GM19025 (cell line): ENCODE results near the gene LKAAEAR1.

Experiments used
- ATAC-seq: cut with Tn5 transposase; IDR thresholded peaks from one replicate; pipeline ENCODE4 v1.9.1; 2021; ENCODE audit warnings: mild to moderate bottlenecking, low read depth, moderate library complexity; ENCODE audit not compliant: unreplicated experiment

Gene LKAAEAR1

GRCh38 chr20:64111841-64112641 lies 27.8 kb upstream of the LKAAEAR1 start:
- no peak for ATAC-seq

GRCh38 chr20:64110411-64111068 lies 26.3 kb upstream of the LKAAEAR1 start:
- no peak for ATAC-seq

- no peak for ATAC-seq
These were observed 25.7 kb upstream of the LKAAEAR1 start for GRCh38 chr20:64109831-64110391.

GRCh38 chr20:64108731-64109681 lies 24.8 kb upstream of the LKAAEAR1 start:
- ATAC-seq = no peak

- ATAC-seq = no peak
These were observed 23.7 kb upstream of the LKAAEAR1 start for GRCh38 chr20:64107736-64108457.

- ATAC-seq = no peak
These were observed 23.0 kb upstream of the LKAAEAR1 start, which contains the start of gene NPBWR2 for GRCh38 chr20:64106981-64107735. Gene NPBWR2, minus strand, starts transcription at chr20:64107565. Its CDS starts 734 bp downstream, at chr20:64106831.

GRCh38 chr20:64106435-64106961 lies 22.3 kb upstream of the LKAAEAR1 start:
- no peak for ATAC-seq

GRCh38 chr20:64105846-64106434 lies 21.7 kb upstream of the LKAAEAR1 start:
- no peak for ATAC-seq

GRCh38 chr20:64104667-64105451 lies 20.7 kb upstream of the LKAAEAR1 start:
- ATAC-seq = no peak

GRCh38 chr20:64103871-64104666 lies 19.9 kb upstream of the LKAAEAR1 start:
- no peak for ATAC-seq

GRCh38 chr20:64102647-64103354 lies 18.6 kb upstream of the LKAAEAR1 start:
- ATAC-seq = no peak

- no peak for ATAC-seq
These were observed 17.8 kb upstream of the LKAAEAR1 start for GRCh38 chr20:64101731-64102621.

GRCh38 chr20:64100946-64101688 lies 16.9 kb upstream of the LKAAEAR1 start:
- no peak for ATAC-seq

GRCh38 chr20:64100566-64100888 lies 16.3 kb upstream of the LKAAEAR1 start:
- no peak for ATAC-seq
